D721Med (cell line): ENCODE data around the gene GTF2E1.

Source experiments
- DNase-seq: peaks from one replicate; pipeline ENCODE4 v3.0.0; 2011; ENCODE audit warnings: low spot score; ENCODE audit not compliant: insufficient read length
- FAIRE-seq: peaks from 2 replicates; lab custom pipeline; 2011; peaks lifted over from hg19 to GRCh38; lab: Jason Lieb, UNC
- CTCF ChIP-seq: IDR thresholded peaks from 2 replicates; pipeline ENCODE4 v1.5.1; 2012; ENCODE audit warnings: mild to moderate bottlenecking, control low read depth; ENCODE audit not compliant: insufficient read depth; ENCODE audit errors: missing control alignments

The GTF2E1 gene

GRCh38 chr3:120791913-120792312, 49.4 kb downstream of the GTF2E1 start:
- FAIRE-seq, result no peak
- TF ChIP-seq CTCF, result no peak
- DNase-seq, result no peak

GRCh38 chr3:120793601-120794000, 51.1 kb downstream of the GTF2E1 start:
- DNase-seq (no peak), FAIRE-seq (no peak)
- TF ChIP-seq CTCF, result no peak

DNA sequence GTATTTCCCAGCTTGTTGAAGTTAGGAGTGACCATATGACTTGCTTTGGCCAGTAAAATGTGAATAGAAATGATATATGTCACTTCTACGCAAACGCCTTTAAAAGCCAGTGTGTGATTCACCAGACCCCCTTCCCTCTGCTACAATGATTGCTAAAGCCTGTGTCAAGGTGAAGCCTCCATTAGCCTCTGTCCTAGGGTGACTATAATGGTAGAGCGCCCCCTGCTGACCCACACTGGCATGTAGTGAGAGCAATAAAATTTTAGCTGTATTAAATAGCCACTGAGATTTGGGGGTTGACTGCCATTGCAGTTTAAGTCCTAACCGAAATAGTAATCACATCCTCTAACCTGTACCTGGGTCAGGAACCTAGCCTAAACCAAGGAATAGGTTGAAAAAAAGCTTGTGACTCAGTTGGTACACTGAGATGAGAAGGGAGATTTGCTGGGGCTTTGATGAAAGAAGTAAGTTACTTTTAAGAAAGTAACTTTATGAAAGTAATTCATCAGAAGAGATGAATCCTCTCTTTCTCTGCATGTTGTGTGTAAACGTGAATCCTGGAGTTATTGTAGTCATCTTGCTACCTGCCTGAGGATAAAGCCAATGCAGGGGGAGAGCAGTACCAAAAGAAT, 52.6 kb downstream of the GTF2E1 start:
- DNase-seq (no peak), FAIRE-seq (peak; percentile 77)
- TF ChIP-seq CTCF, result peak; percentile 95

- no peak for DNase-seq
- FAIRE-seq, result no peak
- TF ChIP-seq CTCF, result no peak
Observed at GRCh38 chr3:120795959-120796358, 53.4 kb downstream of the GTF2E1 start.

GRCh38 chr3:120796976-120797375, 54.4 kb downstream of the GTF2E1 start:
- TF ChIP-seq CTCF, result no peak
- FAIRE-seq (no peak), DNase-seq (no peak)

- FAIRE-seq, result no peak
- no peak for TF ChIP-seq CTCF
- no peak for DNase-seq
Observed at GRCh38 chr3:120797857-120798256, 55.3 kb downstream of the GTF2E1 start.

GRCh38 chr3:120798346-120798745, 55.8 kb downstream of the GTF2E1 start:
- TF ChIP-seq CTCF, result no peak
- FAIRE-seq, result no peak
- no peak for DNase-seq
